Fibroblast of villous mesenchyme (primary cell): Measurements from ENCODE around the gene HSF5. TPM values are rescaled to one million over a fixed set of nuclear protein-coding genes. Genes with fewer than 3 reads are reported as not detected.

Source experiments
- DNase-seq: peaks from one replicate; pipeline ENCODE4 v3.0.0-alpha.2; 2010; ENCODE audit warnings: low read depth
- H3K4me3 ChIP-seq: 2 replicates; pipeline ENCODE4 v1.5.1; 2011; ENCODE audit warnings: low read depth, mild to moderate bottlenecking, low read length
- total RNA-seq: library from RNA; depleted of rRNA; stranded (reverse); fragments of >200 nt; gene quantifications from 2 replicates; pipeline ENCODE4 v1.2.3, GENCODE V29; 2012
- TF ChIP-seq, protein P1 (sequence below): IDR thresholded peaks from 2 replicates; pipeline ENCODE4 v1.5.1; 2012; ENCODE audit warnings: low read depth, mild to moderate bottlenecking, low read length; ENCODE audit not compliant: insufficient read depth

The HSF5 gene
- total RNA-seq, 1 donor, result under 0.01 TPM

DNA sequence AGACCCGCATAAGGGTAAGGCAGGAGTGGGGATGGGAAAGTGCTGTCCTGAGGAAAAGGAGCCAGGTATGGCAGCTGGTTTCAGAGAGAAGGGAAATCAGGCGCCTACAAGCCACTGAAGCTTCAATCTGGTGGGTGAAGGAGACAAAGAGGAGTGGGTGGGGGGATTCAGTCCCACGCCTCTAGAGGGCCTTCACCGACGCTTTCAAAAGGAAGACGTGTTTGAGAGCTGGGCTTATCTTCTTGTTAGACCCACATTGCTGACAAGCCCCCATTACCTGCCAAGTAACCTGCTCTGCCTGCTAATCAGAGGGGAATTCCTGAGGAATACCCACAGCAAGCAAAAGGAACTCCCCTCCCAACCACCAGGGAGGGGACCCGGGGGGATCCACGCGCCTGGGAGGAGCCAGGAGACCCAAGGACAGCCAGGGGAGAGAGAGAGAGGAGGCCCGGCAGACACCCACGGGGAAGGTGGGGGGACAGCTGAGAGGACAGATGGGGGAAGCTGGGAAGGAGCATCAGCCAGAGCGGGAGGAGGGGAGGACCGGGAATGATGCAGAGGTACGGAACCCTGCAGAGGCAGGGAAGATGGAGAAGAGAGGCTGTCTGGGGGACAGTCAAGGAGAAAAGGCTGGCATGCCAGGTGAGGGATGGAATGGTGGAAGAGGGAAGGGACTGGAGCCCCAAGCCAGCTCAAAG is 25.2 kb upstream of the HSF5 start:
- no peak for DNase-seq
- H3K4me3 ChIP-seq, result peak overlapping the region; percentile 79
- TF ChIP-seq, protein P1, sequence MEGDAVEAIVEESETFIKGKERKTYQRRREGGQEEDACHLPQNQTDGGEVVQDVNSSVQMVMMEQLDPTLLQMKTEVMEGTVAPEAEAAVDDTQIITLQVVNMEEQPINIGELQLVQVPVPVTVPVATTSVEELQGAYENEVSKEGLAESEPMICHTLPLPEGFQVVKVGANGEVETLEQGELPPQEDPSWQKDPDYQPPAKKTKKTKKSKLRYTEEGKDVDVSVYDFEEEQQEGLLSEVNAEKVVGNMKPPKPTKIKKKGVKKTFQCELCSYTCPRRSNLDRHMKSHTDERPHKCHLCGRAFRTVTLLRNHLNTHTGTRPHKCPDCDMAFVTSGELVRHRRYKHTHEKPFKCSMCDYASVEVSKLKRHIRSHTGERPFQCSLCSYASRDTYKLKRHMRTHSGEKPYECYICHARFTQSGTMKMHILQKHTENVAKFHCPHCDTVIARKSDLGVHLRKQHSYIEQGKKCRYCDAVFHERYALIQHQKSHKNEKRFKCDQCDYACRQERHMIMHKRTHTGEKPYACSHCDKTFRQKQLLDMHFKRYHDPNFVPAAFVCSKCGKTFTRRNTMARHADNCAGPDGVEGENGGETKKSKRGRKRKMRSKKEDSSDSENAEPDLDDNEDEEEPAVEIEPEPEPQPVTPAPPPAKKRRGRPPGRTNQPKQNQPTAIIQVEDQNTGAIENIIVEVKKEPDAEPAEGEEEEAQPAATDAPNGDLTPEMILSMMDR, result no peak

DNA sequence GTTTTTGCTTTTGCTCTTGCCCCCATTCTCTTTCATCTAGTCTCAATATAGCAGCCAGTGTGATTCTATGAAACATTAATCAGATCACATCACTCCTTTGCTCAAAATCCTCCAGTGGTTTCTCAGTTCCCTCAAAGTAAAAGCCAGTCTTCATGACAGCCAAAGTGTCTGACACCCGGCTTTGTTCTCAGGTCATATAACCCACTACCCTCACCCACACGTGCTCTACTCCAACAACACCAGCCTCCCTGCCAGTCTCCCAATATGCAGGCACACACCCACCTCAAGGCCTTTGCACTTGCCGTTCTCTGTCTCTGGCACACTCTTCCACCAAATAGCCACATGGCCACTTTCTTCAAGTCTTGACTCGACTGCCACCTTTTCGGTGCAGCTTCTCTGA is 21.9 kb upstream of the HSF5 start:
- no peak for DNase-seq
- TF ChIP-seq, protein P1, result no peak
- H3K4me3 ChIP-seq, result no peak overlapping the region

DNA sequence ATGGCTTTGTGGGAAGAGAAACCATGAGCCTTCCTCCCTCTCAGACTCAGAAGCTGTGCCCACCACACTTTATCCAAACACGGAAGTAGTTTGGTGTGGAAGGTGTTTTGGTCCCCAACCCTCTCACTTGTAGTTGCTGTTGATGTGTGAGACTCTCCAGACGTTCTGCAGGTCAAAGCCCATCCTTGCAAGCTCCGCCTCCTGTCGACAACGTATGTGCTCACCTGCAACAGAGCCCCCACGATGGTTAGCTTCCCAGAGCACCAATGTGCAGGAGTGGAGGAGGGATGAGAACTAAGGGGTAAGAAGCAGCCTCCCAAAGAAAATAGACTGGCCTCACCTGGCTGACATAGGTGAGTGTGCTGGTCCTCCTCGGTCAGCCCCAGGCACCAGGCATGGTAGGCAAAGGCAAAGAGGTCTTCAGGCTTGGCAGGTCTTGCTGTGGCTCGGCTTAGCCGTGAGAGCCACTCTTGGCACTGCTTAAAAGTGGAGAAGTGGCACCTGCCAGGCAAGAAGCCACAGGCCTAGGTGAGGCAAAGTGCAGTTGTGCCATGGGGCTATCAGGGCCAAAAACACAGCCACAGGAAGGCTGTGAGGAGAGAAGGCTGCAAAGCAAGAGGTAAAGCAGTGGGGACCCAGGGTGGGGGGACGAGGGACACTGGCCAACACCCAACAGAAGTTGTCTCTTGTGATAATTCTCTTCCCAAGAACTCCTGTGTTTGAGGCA is 20.3 kb upstream of the HSF5 start:
- TF ChIP-seq, protein P1, result no peak
- no peak for DNase-seq
- H3K4me3 ChIP-seq, result no peak overlapping the region

DNA sequence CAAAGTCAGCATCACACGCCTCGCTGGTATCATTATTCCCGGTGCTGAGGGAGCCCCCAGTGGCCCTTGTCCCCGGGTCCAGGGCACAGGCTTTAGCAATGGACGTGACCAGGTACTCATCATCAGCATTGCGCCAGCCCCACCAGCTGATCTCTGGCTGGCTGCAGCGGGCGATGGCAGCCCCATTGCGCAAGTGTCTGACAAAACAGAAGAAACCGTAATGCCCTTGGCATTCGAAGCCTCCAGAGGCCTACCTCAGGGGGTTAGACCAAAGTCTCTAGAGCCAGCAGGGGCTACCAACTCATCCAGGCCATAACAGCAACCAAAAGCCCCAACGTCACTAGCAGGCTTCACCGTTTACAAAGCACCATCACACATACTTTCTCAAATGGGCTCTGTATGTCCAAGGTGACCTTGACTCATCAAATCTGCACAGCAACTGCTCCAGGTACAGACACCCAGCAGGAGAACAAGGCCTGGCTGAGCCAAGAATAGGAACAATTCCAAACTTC is 19.0 kb upstream of the HSF5 start:
- TF ChIP-seq, protein P1, result no peak
- no peak overlapping the region for H3K4me3 ChIP-seq
- peak; percentile 30 for DNase-seq

DNA sequence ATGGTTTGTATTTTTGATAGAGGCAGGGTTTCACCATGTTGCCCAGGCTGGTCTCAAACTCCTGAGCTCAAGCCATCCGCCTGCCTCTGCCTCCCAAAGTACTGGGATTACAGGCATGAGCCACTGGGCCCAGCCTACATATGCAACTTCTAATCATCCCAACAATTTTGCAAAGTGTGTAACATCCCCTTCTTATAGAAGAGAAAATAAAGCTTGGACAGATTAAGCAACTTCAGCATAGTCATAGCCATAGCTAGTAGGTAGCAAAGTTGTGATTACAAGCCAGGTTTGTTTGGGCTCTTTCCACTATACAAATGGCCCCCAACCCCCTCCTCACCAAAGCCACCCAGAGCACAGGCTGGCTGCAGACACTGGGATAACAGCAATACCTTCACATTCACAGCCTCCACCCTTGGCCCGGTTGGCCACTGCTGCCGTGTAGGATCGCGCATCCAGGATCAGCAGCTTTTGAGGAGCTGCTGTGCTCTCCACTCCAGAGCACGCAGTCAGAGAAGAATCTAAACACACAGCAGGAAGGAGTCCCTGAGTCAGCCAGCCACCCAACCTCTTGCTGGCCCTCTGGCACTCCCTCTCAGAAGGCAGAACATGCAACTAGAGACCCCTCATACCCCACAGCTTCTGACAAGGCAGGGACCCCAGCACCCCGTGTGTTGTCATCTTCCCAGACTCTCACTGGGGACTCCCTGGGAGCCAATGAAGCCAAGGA is 18.3 kb upstream of the HSF5 start:
- TF ChIP-seq, protein P1, result no peak
- H3K4me3 ChIP-seq, result no peak overlapping the region
- DNase-seq, result no peak

DNA sequence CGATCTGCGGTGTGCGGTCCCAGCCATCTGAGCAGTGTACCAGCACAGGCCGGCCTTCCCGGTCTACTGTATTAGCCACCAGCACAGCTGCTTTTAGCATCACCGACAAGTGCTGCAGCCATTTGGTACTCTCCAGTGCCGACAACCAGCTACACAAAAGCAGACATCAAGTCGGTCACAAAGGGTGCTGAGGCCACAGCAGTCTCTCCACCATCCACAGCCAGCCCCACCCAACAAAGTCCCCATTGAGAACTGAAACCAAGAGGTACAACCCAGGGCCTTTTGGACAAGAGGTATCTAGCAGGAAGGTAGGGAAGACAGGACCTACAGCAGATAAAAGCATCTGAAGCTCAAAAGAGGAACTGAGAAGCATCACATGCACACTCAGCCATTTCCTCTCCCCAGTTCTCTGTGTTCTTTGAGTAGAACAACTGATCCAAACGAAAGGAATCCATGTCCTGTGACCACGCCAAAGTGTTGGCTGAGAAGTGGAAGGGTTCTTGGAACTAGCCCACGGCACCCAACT is 16.7 kb upstream of the HSF5 start:
- DNase-seq, result no peak
- TF ChIP-seq, protein P1, result no peak

More for the DNA sequence above, 16.7 kb upstream of the HSF5 start:
- no peak overlapping the region for H3K4me3 ChIP-seq
